Neuron (in vitro differentiated cells): Measurements from ENCODE around the gene MGAT2.

Experiments
- H2AFZ ChIP-seq: one replicate; pipeline ENCODE4 v1.6.1; 2013; ENCODE audit warnings: low read depth, mild to moderate bottlenecking, inconsistent platforms, low read length, moderate library complexity
- H3K27me3 ChIP-seq: one replicate; pipeline ENCODE4 v1.6.1; 2013; ENCODE audit warnings: low read length; ENCODE audit not compliant: insufficient read depth
- H3K36me3 ChIP-seq: one replicate; pipeline ENCODE4 v1.6.1; 2013; ENCODE audit warnings: low read length; ENCODE audit not compliant: insufficient read depth
- H3K4me1 ChIP-seq: one replicate; pipeline ENCODE4 v1.6.1; 2013; ENCODE audit warnings: low read length; ENCODE audit not compliant: insufficient read depth
- H3K4me3 ChIP-seq: 2 replicates; pipeline ENCODE4 v1.5.1; 2013; ENCODE audit warnings: mild to moderate bottlenecking, low read length, moderate library complexity
- H3K9me3 ChIP-seq: one replicate; pipeline ENCODE4 v1.6.1; 2013; ENCODE audit warnings: low read length

The MGAT2 gene

GRCh38 chr14:49621114-49621881 is 699 bp downstream of the MGAT2 start:
- no peaks in the 10 kb centered on the region for H3K27me3 ChIP-seq
- peaks cover 42% of the 10 kb centered on the region for H3K36me3 ChIP-seq
- H2AFZ ChIP-seq = peak overlapping the region; percentile 90
- H3K4me1 ChIP-seq = peaks cover 37% of the 10 kb centered on the region
- H3K9me3 ChIP-seq = no peaks in the 10 kb centered on the region
- peak overlapping the region; percentile 88 for H3K4me3 ChIP-seq

GRCh38 chr14:49622022-49622607 is 1.5 kb downstream of the MGAT2 start:
- peaks cover 43% of the 10 kb centered on the region for H3K36me3 ChIP-seq
- no peaks in the 10 kb centered on the region for H3K27me3 ChIP-seq

GRCh38 chr14:49623387-49623786 is 2.8 kb downstream of the MGAT2 start:
- Histone ChIP-seq H3K4me3 (peak overlapping the region; percentile 17), H2AFZ (no peak overlapping the region)

More at GRCh38 chr14:49622022-49622607, 1.5 kb downstream of the MGAT2 start:
- no peaks in the 10 kb centered on the region for H3K9me3 ChIP-seq
- peak overlapping the region; percentile 88 for H3K4me3 ChIP-seq
- H2AFZ ChIP-seq = no peak overlapping the region
- peaks cover 37% of the 10 kb centered on the region for H3K4me1 ChIP-seq

GRCh38 chr14:49623941-49624839 is 3.6 kb downstream of the MGAT2 start:
- Histone ChIP-seq H3K9me3 (no peaks in the 10 kb centered on the region), H3K4me1 (peaks cover 32% of the 10 kb centered on the region), H3K36me3 (peaks cover 31% of the 10 kb centered on the region), H3K4me3 (no peak overlapping the region), H3K27me3 (no peaks in the 10 kb centered on the region), H2AFZ (no peak overlapping the region)

More at GRCh38 chr14:49623387-49623786, 2.8 kb downstream of the MGAT2 start:
- Histone ChIP-seq H3K36me3 (peaks cover 37% of the 10 kb centered on the region), H3K4me1 (peaks cover 37% of the 10 kb centered on the region), H3K9me3 (no peaks in the 10 kb centered on the region), H3K27me3 (no peaks in the 10 kb centered on the region)

GRCh38 chr14:49633640-49634546 is 13.3 kb downstream of the MGAT2 start:
- peaks cover 13% of the 10 kb centered on the region for H3K4me1 ChIP-seq
- H3K27me3 ChIP-seq = no peaks in the 10 kb centered on the region
- peaks cover 14% of the 10 kb centered on the region for H3K36me3 ChIP-seq
- H3K4me3 ChIP-seq = peak overlapping the region; percentile 99
- no peaks in the 10 kb centered on the region for H3K9me3 ChIP-seq
- H2AFZ ChIP-seq = peak overlapping the region; percentile 33

- Histone ChIP-seq H3K4me3 (peak within 1 kb of the TSS; percentile 99), H2AFZ (peak within 1 kb of the TSS; percentile 33), H3K36me3 (peaks cover 15% of the 10 kb centered on the region), H3K9me3 (no peaks in the 10 kb centered on the region), H3K27me3 (no peaks in the 10 kb centered on the region), H3K4me1 (peaks cover 13% of the 10 kb centered on the region)
Observed at GRCh38 chr14:49634547-49635334, 14.1 kb downstream of the MGAT2 start, which contains the start of gene DNAAF2. Gene DNAAF2, minus strand, starts transcription at chr14:49635244. Its CDS starts 95 bp downstream, at chr14:49635149.

- H3K36me3 ChIP-seq = peaks cover 17% of the 10 kb centered on the region
- H2AFZ ChIP-seq = no peak overlapping the region
- H3K27me3 ChIP-seq = no peaks in the 10 kb centered on the region
- no peak overlapping the region for H3K4me3 ChIP-seq
- H3K9me3 ChIP-seq = no peaks in the 10 kb centered on the region
- peaks cover 8% of the 10 kb centered on the region for H3K4me1 ChIP-seq
Observed at GRCh38 chr14:49636866-49637265, 16.3 kb downstream of the MGAT2 start.

- no peak overlapping the region for H2AFZ ChIP-seq
- H3K4me3 ChIP-seq = no peak overlapping the region
- no peaks in the 10 kb centered on the region for H3K9me3 ChIP-seq
- H3K36me3 ChIP-seq = peaks cover 17% of the 10 kb centered on the region
- H3K27me3 ChIP-seq = no peaks in the 10 kb centered on the region
- H3K4me1 ChIP-seq = peaks cover 4% of the 10 kb centered on the region
Observed at GRCh38 chr14:49637534-49638078, 17.0 kb downstream of the MGAT2 start.

- Histone ChIP-seq H2AFZ (no peak overlapping the region), H3K4me3 (no peak overlapping the region), H3K9me3 (no peaks in the 10 kb centered on the region), H3K27me3 (no peaks in the 10 kb centered on the region), H3K4me1 (peaks cover 4% of the 10 kb centered on the region), H3K36me3 (peaks cover 21% of the 10 kb centered on the region)
Observed at GRCh38 chr14:49640540-49641417, 20.2 kb downstream of the MGAT2 start.

- peaks cover 23% of the 10 kb centered on the region for H3K36me3 ChIP-seq
- no peak overlapping the region for H3K4me3 ChIP-seq
- H3K4me1 ChIP-seq = no peaks in the 10 kb centered on the region
- no peaks in the 10 kb centered on the region for H3K27me3 ChIP-seq
- no peaks in the 10 kb centered on the region for H3K9me3 ChIP-seq
- H2AFZ ChIP-seq = no peak overlapping the region
Observed at GRCh38 chr14:49641697-49642129, 21.1 kb downstream of the MGAT2 start.

GRCh38 chr14:49642163-49642562 is 21.6 kb downstream of the MGAT2 start:
- H3K9me3 ChIP-seq = no peaks in the 10 kb centered on the region
- no peak overlapping the region for H2AFZ ChIP-seq
- H3K27me3 ChIP-seq = no peaks in the 10 kb centered on the region
- H3K4me3 ChIP-seq = no peak overlapping the region
- peaks cover 23% of the 10 kb centered on the region for H3K36me3 ChIP-seq
- H3K4me1 ChIP-seq = no peaks in the 10 kb centered on the region
